Endometrium (tissue), 2 donors: ENCODE measurements around the gene HLA-DPB1.
"Not testable (repeated sequence)": the region's sequence is repeated elsewhere in the genome, so short reads cannot be mapped to it uniquely, and the experiment has no call there.

Source experiments
- FAIRE-seq: peaks from 2 replicates; lab custom pipeline; 2012; peaks lifted over from hg19 to GRCh38; lab: Jason Lieb, UNC
- donor health status: control.
- donor health status: control.

The HLA-DPB1 gene

GRCh38 chr6:33071569-33071968 is 4.2 kb upstream of the HLA-DPB1 start:
- FAIRE-seq = no peak

GRCh38 chr6:33072508-33073100 is 3.2 kb upstream of the HLA-DPB1 start:
- no peak for FAIRE-seq

GRCh38 chr6:33073431-33073871 is 2.3 kb upstream of the HLA-DPB1 start, which contains the start of gene HLA-DPA1:
TSS of gene HLA-DPA1 (minus strand) at chr6:33073649.
- FAIRE-seq = no peak

GRCh38 chr6:33075208-33075567 is 602 bp upstream of the HLA-DPB1 start:
- no peak for FAIRE-seq

- FAIRE-seq = no peak
Observed at GRCh38 chr6:33076406-33076934, 680 bp downstream of the HLA-DPB1 start.

- no peak for FAIRE-seq
Observed at GRCh38 chr6:33077908-33078307, 2.1 kb downstream of the HLA-DPB1 start.

GRCh38 chr6:33078442-33078841 is 2.7 kb downstream of the HLA-DPB1 start:
- FAIRE-seq = no peak

- FAIRE-seq = no peak
Observed at GRCh38 chr6:33078919-33079521, 3.2 kb downstream of the HLA-DPB1 start.

GRCh38 chr6:33079580-33079979 is 3.8 kb downstream of the HLA-DPB1 start:
- FAIRE-seq = no peak

- no peak for FAIRE-seq
Observed at GRCh38 chr6:33080127-33081089, 4.6 kb downstream of the HLA-DPB1 start.

GRCh38 chr6:33081098-33081824 is 5.5 kb downstream of the HLA-DPB1 start:
- no peak for FAIRE-seq

GRCh38 chr6:33082702-33083101 is 6.9 kb downstream of the HLA-DPB1 start:
- no peak for FAIRE-seq

GRCh38 chr6:33085627-33086026 is 9.8 kb downstream of the HLA-DPB1 start:
- no peak for FAIRE-seq

GRCh38 chr6:33088258-33088930 is 12.6 kb downstream of the HLA-DPB1 start:
- no peak for FAIRE-seq

- no peak for FAIRE-seq
Observed at GRCh38 chr6:33088931-33089620, 13.3 kb downstream of the HLA-DPB1 start.

GRCh38 chr6:33091957-33092356 is 16.2 kb downstream of the HLA-DPB1 start:
- FAIRE-seq = no peak

- no peak for FAIRE-seq
Observed at GRCh38 chr6:33092385-33092784, 16.6 kb downstream of the HLA-DPB1 start.

- FAIRE-seq = no peak
Observed at GRCh38 chr6:33093855-33094254, 18.1 kb downstream of the HLA-DPB1 start.

GRCh38 chr6:33095681-33096080 is 19.9 kb downstream of the HLA-DPB1 start:
- FAIRE-seq = no peak

- FAIRE-seq = not testable (repeated sequence)
Observed at GRCh38 chr6:33101121-33101737, 25.4 kb downstream of the HLA-DPB1 start.
